HG02938 (cell line): Measurements from ENCODE around the gene TTC21B.
A peak's percentile ranks its signal among the peaks of the same experiment; 100 is the strongest.

Experiments used
- ATAC-seq: cut with Tn5 transposase; IDR thresholded peaks from one replicate; pipeline ENCODE4 v1.9.1; 2021; ENCODE audit warnings: mild to moderate bottlenecking, moderate library complexity; ENCODE audit not compliant: unreplicated experiment

Gene TTC21B

GRCh38 chr2:165840333-165840958 is 113.1 kb downstream of the TTC21B start:
- no peak for ATAC-seq

GRCh38 chr2:165839610-165840009 is 114.0 kb downstream of the TTC21B start:
- ATAC-seq: no peak

- no peak for ATAC-seq
Measured at GRCh38 chr2:165837122-165837521, 116.5 kb downstream of the TTC21B start.

- ATAC-seq: no peak
Measured at GRCh38 chr2:165835363-165835762, 118.2 kb downstream of the TTC21B start.

GRCh38 chr2:165833156-165833555 is 120.4 kb downstream of the TTC21B start:
- no peak for ATAC-seq

- peak; percentile 46 for ATAC-seq
Measured at GRCh38 chr2:165827921-165828276, 125.7 kb downstream of the TTC21B start.

GRCh38 chr2:165827016-165827920 is 126.3 kb downstream of the TTC21B start:
- ATAC-seq: peak; percentile 93

- ATAC-seq: no peak
Measured at GRCh38 chr2:165825041-165825440, 128.5 kb downstream of the TTC21B start.
